ENCODE data around the gene CCDC192. TPM values are rescaled to one million over a fixed set of nuclear protein-coding genes. Genes with fewer than 3 reads are reported as not detected.
A peak's percentile ranks its signal among the peaks of the same experiment; 100 is the strongest.

CCDC192 gene
- total and polyA plus RNA-seq, 3 experiments from 2014 or later, result not detected

DNA sequence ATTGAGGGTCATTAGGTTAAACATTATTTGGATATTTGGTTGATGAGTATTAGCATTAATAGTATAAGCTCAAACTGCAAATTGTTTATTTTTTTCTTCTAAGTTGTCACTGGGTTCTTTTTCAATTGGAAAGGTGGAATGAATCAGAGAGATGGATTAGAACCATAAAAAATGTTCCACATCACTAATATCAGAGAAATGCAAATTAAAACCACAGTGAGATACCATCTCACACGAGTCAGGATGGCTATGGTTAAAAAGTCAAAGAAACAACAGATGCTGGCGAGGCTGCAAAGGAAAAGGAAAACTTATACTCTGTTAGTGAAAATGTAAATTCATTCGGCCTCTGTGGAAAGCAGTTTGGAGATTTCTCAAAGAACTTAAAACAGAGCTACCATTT lies 122.8 kb downstream of the CCDC192 start:
- Mint-ChIP-seq H3K36me3 (no peaks in the 10 kb centered on the region), H3K4me3 (no peak overlapping the region), H3K27me3 (peaks cover 8 to 22% of the 10 kb centered on the region in 2 donors), H3K27ac (no peak overlapping the region), H3K9me3 (peaks cover 0 to 2% (median 0%) of the 10 kb centered on the region in 5 donors), H3K4me1 (no peaks in the 10 kb centered on the region)
- H3K4me1 ChIP-seq (ENCODE audit: insufficient read depth, low read length), result no peaks in the 10 kb centered on the region
- H3K36me3 ChIP-seq (ENCODE audit: insufficient read depth, low read length), result no peaks in the 10 kb centered on the region
- H3K27me3 ChIP-seq (ENCODE audit: insufficient read depth, low read length, poor library complexity, severe bottlenecking), result no peaks in the 10 kb centered on the region
- H3K27ac ChIP-seq (ENCODE audit: low read depth, low read length), result no peak overlapping the region
- H3K4me3 ChIP-seq (ENCODE audit: low read length), result no peak overlapping the region
- no peaks in the 10 kb centered on the region for H3K9me3 ChIP-seq (ENCODE audit: low read length)
- no peak for DNase-seq
- ChIA-PET CTCF (no interaction called here), POLR2A (no interaction called here)

DNA sequence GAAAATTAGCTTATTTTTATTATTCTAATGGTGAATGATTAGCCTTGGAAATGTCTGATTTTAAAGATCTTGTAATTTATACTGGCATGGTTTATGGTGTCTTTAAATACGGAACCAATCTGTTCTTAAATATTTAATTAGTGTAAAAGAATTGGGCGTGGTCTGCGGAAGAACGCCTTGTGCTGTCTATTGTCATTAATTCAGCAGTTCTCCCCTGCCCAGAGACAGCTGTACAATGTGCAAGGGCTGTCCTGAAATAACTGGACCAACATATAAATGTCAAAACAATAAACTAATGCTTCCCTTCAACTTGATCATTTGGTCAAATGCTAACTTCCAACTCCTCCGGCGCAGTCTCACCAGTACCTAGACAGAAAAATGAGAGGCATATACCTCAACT lies 124.3 kb downstream of the CCDC192 start:
- peaks cover 8 to 27% of the 10 kb centered on the region in 2 donors for H3K27me3 Mint-ChIP-seq
- no peak overlapping the region for H3K27ac ChIP-seq (ENCODE audit: low read depth, low read length)
- no peaks in the 10 kb centered on the region for H3K9me3 ChIP-seq (ENCODE audit: low read length)
- no peak for DNase-seq
- CTCF ChIA-PET, result no interaction called here
- H3K36me3 Mint-ChIP-seq, result no peaks in the 10 kb centered on the region
- no peak overlapping the region for H3K27ac Mint-ChIP-seq
- no peaks in the 10 kb centered on the region for H3K4me1 Mint-ChIP-seq
- H3K27me3 ChIP-seq (ENCODE audit: insufficient read depth, low read length, poor library complexity, severe bottlenecking), result no peaks in the 10 kb centered on the region
- no peaks in the 10 kb centered on the region for H3K4me1 ChIP-seq (ENCODE audit: insufficient read depth, low read length)
- no peaks in the 10 kb centered on the region for H3K36me3 ChIP-seq (ENCODE audit: insufficient read depth, low read length)
- POLR2A ChIA-PET, result no interaction called here
- peaks cover 0 to 2% (median 0%) of the 10 kb centered on the region in 5 donors for H3K9me3 Mint-ChIP-seq
- no peak overlapping the region for H3K4me3 ChIP-seq (ENCODE audit: low read length)
- no peak overlapping the region for H3K4me3 Mint-ChIP-seq

DNA sequence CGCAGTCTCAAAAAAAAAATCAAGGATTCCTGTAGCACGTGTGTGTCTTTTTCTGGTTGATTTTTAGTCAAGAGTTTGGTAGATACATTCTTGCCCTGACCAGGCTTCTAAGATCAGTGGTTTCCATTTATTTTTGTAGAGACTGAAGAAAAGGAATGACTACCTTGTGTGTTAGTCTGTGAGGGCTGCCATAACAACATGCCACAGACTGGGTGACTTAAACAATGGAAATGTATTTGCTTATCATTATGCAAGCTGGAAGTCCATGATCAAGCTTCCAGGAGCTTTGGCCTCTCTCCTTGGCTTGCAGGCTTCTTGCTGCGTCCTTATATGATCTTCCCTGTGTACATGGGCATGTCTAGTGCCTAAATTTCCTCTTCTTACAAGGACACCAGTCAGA lies 127.0 kb downstream of the CCDC192 start:
- H3K9me3 ChIP-seq (ENCODE audit: low read length), result no peaks in the 10 kb centered on the region
- no peak overlapping the region for H3K4me3 Mint-ChIP-seq
- POLR2A ChIA-PET, result no interaction called here
- H3K4me1 ChIP-seq (ENCODE audit: insufficient read depth, low read length), result no peaks in the 10 kb centered on the region
- H3K27me3 Mint-ChIP-seq, result peaks cover 8 to 27% of the 10 kb centered on the region in 2 donors
- H3K36me3 ChIP-seq (ENCODE audit: insufficient read depth, low read length), result no peaks in the 10 kb centered on the region
- H3K36me3 Mint-ChIP-seq, result no peaks in the 10 kb centered on the region
- H3K4me1 Mint-ChIP-seq, result no peaks in the 10 kb centered on the region
- no peak for DNase-seq
- H3K27ac ChIP-seq (ENCODE audit: low read depth, low read length), result no peak overlapping the region
- CTCF ChIA-PET, result no interaction called here
- H3K9me3 Mint-ChIP-seq, result peaks cover 0 to 2% (median 0%) of the 10 kb centered on the region in 5 donors
- H3K27ac Mint-ChIP-seq, result no peak overlapping the region
- H3K27me3 ChIP-seq (ENCODE audit: insufficient read depth, low read length, poor library complexity, severe bottlenecking), result no peaks in the 10 kb centered on the region
- H3K4me3 ChIP-seq (ENCODE audit: low read length), result no peak overlapping the region

DNA sequence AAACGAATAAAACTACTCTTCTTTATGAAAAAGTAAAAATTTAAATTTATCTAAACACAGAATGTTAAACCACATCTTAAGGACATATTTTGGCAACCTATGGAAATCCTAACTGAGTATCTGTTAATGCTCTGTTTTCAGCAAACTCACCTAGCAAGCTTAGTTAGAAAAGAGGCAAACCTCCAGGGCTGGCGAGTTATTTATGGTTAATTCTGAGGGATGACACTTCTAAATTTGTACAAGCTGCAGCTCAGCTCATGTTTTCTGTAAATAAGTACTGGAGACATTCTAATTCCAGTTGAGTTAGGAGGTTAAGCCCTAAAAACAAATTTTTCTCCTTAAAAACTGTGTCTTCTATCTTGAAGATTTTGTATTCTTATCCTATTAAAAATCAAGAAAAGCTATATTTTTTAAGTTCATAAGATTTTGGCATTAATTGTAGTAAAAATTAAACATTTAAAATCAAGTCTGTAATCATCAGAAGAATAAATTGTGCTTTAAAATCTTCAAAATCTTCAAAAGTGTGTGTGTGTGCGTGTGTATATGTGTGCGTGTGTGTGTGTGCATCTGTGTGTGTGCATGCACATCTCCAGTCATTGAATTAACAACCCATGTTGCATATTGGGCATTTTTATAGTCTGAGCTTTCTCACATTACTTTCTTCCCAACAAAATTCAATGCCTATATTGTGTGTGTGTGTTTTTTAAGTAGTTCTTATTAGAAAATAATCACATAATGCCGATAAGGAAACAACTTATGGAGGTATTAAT lies 127.8 kb downstream of the CCDC192 start:
- no peaks in the 10 kb centered on the region for H3K9me3 ChIP-seq (ENCODE audit: low read length)
- H3K4me1 ChIP-seq (ENCODE audit: insufficient read depth, low read length), result no peaks in the 10 kb centered on the region
- DNase-seq, result no peak
- no peak overlapping the region for H3K4me3 Mint-ChIP-seq
- no peaks in the 10 kb centered on the region for H3K4me1 Mint-ChIP-seq
- POLR2A ChIA-PET, result no interaction called here
- H3K27me3 ChIP-seq (ENCODE audit: insufficient read depth, low read length, poor library complexity, severe bottlenecking), result no peaks in the 10 kb centered on the region
- peaks cover 8 to 26% of the 10 kb centered on the region in 2 donors for H3K27me3 Mint-ChIP-seq
- no peaks in the 10 kb centered on the region for H3K36me3 Mint-ChIP-seq
- no peaks in the 10 kb centered on the region for H3K36me3 ChIP-seq (ENCODE audit: insufficient read depth, low read length)
- H3K27ac ChIP-seq (ENCODE audit: low read depth, low read length), result no peak overlapping the region
- no peak overlapping the region for H3K27ac Mint-ChIP-seq
- peaks cover 0 to 2% (median 0%) of the 10 kb centered on the region in 5 donors for H3K9me3 Mint-ChIP-seq
- no peak overlapping the region for H3K4me3 ChIP-seq (ENCODE audit: low read length)
- CTCF ChIA-PET, result no interaction called here

- ChIA-PET POLR2A (no interaction called here), CTCF (no interaction called here)
- H3K27ac Mint-ChIP-seq, result no peak overlapping the region
- no peaks in the 10 kb centered on the region for H3K36me3 Mint-ChIP-seq
- peaks cover 0 to 2% (median 0%) of the 10 kb centered on the region in 5 donors for H3K9me3 Mint-ChIP-seq
- no peak overlapping the region for H3K4me3 Mint-ChIP-seq
- H3K27me3 ChIP-seq (ENCODE audit: insufficient read depth, low read length, poor library complexity, severe bottlenecking), result no peaks in the 10 kb centered on the region
- no peak overlapping the region for H3K27ac ChIP-seq (ENCODE audit: low read depth, low read length)
- peaks cover 2 to 22% of the 10 kb centered on the region in 2 donors for H3K27me3 Mint-ChIP-seq
- DNase-seq, result no peak
- no peaks in the 10 kb centered on the region for H3K36me3 ChIP-seq (ENCODE audit: insufficient read depth, low read length)
- no peaks in the 10 kb centered on the region for H3K4me1 Mint-ChIP-seq
- no peaks in the 10 kb centered on the region for H3K4me1 ChIP-seq (ENCODE audit: insufficient read depth, low read length)
- no peaks in the 10 kb centered on the region for H3K9me3 ChIP-seq (ENCODE audit: low read length)
- no peak overlapping the region for H3K4me3 ChIP-seq (ENCODE audit: low read length)
These were observed 128.9 kb downstream of the CCDC192 start for GRCh38 chr5:127832067-127832466.

DNA sequence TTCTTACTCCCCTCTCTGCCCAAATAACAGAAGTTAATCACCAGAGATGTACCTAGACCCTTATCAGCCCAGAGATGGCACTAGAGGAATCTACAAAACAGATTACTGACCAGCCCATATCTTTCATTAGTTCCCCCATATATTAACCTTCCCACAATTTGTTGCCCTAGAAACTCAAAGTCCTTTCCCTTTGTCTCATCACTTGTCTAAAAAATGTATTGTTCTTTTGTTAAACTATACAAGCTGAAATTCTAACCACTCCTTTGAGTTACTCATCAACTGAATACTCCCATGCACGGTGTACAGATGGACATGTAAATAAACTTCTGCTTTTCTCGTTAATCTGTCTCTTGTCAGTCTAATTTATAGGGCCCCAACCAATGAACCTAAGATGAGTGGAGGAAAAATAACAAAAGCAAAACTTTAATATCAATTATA lies 130.9 kb downstream of the CCDC192 start:
- H3K4me3 ChIP-seq (ENCODE audit: low read length), result no peak overlapping the region
- H3K27me3 ChIP-seq (ENCODE audit: insufficient read depth, low read length, poor library complexity, severe bottlenecking), result no peaks in the 10 kb centered on the region
- ChIA-PET POLR2A (no interaction called here), CTCF (no interaction called here)
- H3K27ac ChIP-seq (ENCODE audit: low read depth, low read length), result no peak overlapping the region
- DNase-seq, result no peak
- Mint-ChIP-seq H3K9me3 (peaks cover 0 to 1% (median 0%) of the 10 kb centered on the region in 5 donors), H3K27ac (peak overlapping the region in 1 of 8 donors; percentile 30), H3K4me3 (no peak overlapping the region), H3K27me3 (peaks cover 0 to 7% of the 10 kb centered on the region in 2 donors), H3K36me3 (peaks cover 0 to under 1% (median 0%) of the 10 kb centered on the region in 3 donors), H3K4me1 (no peaks in the 10 kb centered on the region)
- H3K36me3 ChIP-seq (ENCODE audit: insufficient read depth, low read length), result no peaks in the 10 kb centered on the region
- no peaks in the 10 kb centered on the region for H3K4me1 ChIP-seq (ENCODE audit: insufficient read depth, low read length)
- H3K9me3 ChIP-seq (ENCODE audit: low read length), result no peaks in the 10 kb centered on the region

DNA sequence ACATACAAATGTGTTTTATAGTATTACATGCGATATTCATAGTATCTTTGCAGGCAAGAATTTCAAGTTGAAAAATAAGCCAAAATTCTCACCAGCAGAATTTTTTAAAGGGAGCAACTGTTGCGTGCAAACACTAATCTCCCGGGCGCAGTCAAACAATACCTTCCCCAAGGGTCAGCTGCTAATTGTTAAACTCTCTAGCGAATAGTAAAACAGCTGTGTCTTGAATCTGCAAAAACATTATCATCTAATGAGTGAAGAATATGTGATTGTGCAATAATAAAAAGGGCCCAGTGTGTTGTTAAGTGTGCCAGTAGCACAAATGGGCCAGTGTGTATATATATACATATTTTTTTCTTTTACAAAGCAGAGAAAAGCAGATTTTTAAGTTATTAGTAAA lies 131.4 kb downstream of the CCDC192 start:
- H3K27me3 ChIP-seq (ENCODE audit: insufficient read depth, low read length, poor library complexity, severe bottlenecking), result no peaks in the 10 kb centered on the region
- peaks cover 0 to 5% of the 10 kb centered on the region in 2 donors for H3K27me3 Mint-ChIP-seq
- H3K4me1 Mint-ChIP-seq, result no peaks in the 10 kb centered on the region
- no peak overlapping the region for H3K4me3 ChIP-seq (ENCODE audit: low read length)
- no peaks in the 10 kb centered on the region for H3K9me3 ChIP-seq (ENCODE audit: low read length)
- no peak overlapping the region for H3K4me3 Mint-ChIP-seq
- ChIA-PET CTCF (no interaction called here), POLR2A (no interaction called here)
- H3K36me3 Mint-ChIP-seq, result peaks cover 0 to 2% (median 0%) of the 10 kb centered on the region in 3 donors
- no peak for DNase-seq
- peaks cover 0 to 1% (median 0%) of the 10 kb centered on the region in 5 donors for H3K9me3 Mint-ChIP-seq
- no peak overlapping the region for H3K27ac ChIP-seq (ENCODE audit: low read depth, low read length)
- H3K36me3 ChIP-seq (ENCODE audit: insufficient read depth, low read length), result no peaks in the 10 kb centered on the region
- no peaks in the 10 kb centered on the region for H3K4me1 ChIP-seq (ENCODE audit: insufficient read depth, low read length)
- no peak overlapping the region for H3K27ac Mint-ChIP-seq

DNA sequence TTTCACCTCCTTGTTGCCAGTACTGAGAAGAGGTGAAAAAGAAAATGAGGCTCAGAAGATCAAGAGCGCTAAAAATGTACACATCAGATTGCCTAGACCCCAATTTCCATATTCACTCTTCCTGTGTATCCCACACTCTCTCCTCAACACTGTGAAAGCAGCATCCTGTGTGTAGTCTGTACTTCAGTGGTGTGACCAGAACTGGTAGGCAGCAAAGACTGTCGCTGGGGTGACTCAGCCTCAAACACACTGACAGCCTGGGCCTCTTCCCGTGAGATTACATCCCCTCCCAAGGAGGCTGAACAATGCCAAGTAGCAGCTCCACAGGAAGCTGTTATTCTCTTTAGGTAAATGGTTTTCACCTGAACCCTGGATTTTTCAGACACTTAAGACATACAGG lies 135.5 kb downstream of the CCDC192 start:
- POLR2A ChIA-PET, result no interaction called here
- Histone ChIP-seq H3K36me3 (ENCODE audit: insufficient read depth, low read length) (no peaks in the 10 kb centered on the region), H3K4me1 (ENCODE audit: insufficient read depth, low read length) (no peaks in the 10 kb centered on the region), H3K27ac (ENCODE audit: low read depth, low read length) (no peak overlapping the region), H3K9me3 (ENCODE audit: low read length) (no peaks in the 10 kb centered on the region), H3K27me3 (ENCODE audit: insufficient read depth, low read length, poor library complexity, severe bottlenecking) (no peaks in the 10 kb centered on the region), H3K4me3 (ENCODE audit: low read length) (no peak overlapping the region)
- Mint-ChIP-seq H3K27me3 (peaks cover 0 to 2% of the 10 kb centered on the region in 2 donors), H3K4me3 (no peak overlapping the region), H3K4me1 (no peaks in the 10 kb centered on the region), H3K9me3 (peaks cover 0 to 1% (median 0%) of the 10 kb centered on the region in 5 donors), H3K36me3 (peaks cover 0 to 2% (median 0%) of the 10 kb centered on the region in 3 donors), H3K27ac (peak overlapping the region in 2 of 8 donors; percentile 27)
- CTCF ChIA-PET, result no interaction called here
- DNase-seq, result no peak
